Activated CD4-positive, CD25-positive, alpha-beta regulatory T cell (primary cell): ENCODE data around the gene MS4A10.
"Not testable (repeated sequence)": the region's sequence is repeated elsewhere in the genome, so short reads cannot be mapped to it uniquely, and the experiment has no call there.

Source experiments
- DNase-seq, 4 experiments: peaks; one replicate each; lab custom pipeline; 2025; lab: John Stamatoyannopoulos, UW

The MS4A10 gene

DNA sequence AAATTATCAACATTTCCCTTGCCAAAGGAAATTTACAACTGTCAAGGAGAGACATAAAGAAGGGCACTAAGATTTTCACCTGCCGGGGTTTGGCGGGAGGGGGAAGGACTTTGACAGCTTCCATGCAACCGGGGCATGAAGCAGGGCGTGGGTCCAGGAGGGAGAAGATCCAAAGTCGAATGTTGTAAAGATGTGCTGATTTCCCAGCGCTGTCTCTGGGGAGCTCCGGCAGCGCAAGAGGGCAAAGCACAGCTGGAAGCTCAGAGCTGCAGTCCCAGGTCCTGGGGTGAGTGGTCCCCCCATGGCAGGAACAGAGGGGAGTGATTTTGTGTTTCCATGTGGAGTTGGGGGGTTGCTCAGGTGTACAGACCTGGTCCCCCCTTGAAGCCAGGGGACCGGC, at the start of gene MS4A10:
TSS of gene MS4A10 (plus strand) at position 198 of the 400 bp plus-strand sequence. CDS start 5,003 bp downstream, outside the sequence.
- DNase-seq = no peak

DNA sequence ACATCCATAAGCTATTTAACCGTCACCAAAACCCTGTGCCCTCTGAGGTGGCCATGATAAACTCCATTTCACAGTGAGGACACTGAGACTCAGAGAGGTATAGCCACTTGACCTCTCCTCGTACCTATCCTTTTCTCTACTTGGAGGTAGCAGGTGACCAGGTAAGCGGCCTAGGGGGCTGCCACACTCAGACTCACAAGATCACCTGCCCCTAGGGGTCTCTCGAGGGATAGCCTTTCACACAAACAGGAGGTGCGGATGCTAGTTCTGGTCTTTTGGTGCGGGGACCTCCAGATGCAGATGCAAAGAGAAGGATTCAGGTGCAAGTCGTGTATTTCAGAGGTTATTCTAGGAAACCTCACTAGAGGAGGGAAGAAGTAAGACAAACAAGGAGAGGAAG, 46.0 kb upstream of the MS4A10 start:
- DNase-seq = no peak

DNA sequence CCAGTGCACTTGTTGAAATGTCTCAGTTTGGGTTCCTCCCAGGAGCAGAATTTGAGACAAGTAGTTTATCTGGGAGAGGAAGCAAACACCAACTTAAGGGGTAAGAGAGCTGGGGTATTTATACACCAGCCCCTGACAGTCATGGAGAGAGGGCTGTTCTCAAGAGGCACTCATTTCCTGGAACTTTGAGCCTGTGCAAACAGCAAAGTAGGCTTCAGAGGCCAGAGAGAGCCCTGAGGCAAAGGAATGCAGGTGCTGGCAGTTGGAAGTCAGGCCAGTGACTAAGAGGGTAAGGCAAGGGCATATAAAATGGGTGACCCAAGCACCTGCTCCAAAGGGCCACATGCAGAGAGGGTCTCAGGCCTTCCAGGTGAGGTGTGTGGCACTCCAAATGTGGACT, 44.6 kb upstream of the MS4A10 start:
- DNase-seq = no peak

DNA sequence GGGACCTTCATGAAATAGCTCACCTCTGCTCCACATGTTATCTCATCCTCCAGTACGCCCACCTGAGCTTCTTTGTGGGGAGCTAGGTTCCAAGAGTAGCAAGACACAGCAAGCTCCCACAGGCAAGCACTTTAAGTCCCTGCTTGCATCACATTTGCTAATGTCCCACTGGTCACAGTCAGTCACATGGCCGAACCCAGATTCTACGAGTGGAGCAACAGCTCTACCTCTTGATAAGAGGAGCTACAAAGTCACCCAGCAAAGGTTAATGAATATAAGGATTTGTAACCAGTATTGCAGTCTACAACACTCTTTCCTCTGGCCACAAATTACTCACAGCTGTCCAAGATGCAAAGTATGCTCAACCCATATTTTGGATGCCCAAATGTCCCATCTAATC, 43.7 kb upstream of the MS4A10 start:
- DNase-seq = no peak

DNA sequence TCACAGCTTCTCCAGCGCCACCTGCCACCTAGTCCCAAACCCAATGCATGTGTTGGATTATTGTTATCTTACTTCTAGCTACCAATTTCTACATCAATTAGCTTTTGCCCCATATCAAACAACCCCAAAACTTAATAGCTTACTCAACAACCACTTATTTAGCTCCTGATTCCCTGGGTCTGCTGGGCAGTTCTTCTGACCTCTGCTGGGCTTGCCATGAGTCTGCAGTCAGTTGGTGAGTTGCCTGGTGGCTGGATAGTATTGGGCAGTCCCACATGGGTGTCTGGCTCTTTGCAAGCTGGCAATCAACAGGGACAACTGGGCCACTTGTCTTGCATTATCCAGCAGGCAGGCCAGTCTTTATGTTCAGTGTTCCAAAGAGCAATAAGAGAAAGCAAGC, 42.1 kb upstream of the MS4A10 start:
- no peak for DNase-seq

DNA sequence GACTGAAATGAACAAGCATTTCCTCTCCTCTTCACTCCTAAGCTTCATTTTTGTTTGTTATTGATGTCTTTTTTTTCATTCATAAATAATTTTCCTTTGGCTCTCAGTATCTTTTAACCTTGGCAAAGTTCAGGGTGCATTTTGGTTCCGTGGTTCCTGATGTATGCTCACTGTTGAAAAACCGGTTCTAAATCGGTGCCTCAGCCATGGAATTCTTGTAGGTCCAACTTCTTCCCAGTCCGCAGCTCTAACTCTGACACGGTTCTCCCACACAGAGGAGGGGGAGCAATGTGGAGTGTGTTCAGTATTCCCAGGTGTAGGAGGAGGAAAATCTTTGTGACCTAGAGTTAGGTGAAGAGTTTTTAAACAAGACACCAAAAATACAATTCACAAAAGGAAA, 41.0 kb upstream of the MS4A10 start:
- DNase-seq = no peak

DNA sequence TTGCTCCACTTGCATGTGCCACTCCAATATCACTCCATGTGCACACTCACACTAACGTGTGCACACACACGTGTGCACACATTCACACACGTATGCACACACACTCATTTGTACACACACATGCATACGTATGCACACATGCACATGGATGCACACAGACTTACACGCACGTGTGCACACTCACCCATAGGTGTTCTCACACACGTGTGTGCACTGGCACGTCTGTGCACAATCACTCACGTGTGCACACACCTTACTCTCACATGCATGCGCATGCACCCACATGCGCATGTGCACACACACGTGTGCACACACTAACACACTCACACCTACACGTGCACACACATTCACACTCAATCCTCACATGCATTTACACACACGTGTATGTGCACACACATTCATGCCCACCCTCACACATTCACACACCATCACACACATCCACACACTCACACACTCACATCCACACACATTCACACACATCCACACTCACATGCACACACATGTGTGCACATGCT, 37.7 kb upstream of the MS4A10 start:
- no peak for DNase-seq

DNA sequence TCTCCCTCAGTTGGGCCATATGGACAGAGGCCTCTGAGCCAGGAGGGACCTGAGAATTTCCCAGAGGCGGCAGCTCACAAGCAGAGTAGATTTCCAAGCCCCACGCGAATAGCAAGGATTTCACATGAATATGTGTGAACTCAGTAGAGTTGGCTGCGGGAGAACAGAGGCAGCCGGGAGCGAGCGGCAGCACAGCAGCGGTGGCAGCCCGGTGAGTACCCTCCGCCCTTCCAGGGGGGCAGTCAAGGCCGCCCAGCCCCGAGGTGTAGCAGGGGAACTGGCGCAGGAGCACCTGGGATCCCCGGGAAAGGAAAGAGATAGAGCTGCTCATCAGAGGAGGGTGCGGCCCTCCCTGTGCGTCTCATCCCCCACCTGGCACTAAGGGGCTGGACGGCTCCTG, 36.9 kb upstream of the MS4A10 start:
- no peak for DNase-seq

DNA sequence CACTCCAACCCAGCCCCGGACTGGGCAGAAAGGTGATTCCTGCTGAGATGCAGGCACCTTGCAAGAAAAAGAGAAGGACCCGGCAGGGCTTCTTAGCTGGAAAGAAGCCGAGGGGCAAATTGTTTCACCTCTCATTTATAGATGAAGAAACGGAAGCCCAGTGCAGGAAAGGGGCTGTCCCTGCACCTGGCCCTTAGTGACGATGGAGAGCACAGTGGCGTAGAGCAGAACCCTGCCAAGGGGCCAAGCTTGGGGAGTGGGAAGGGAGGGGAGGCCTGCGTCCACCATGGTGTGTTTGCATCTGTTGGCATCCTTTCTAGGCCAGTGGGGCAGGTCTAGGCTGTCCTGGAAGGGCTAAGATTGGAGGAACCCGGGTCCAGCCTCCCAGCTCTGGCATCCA, 36.3 kb upstream of the MS4A10 start:
- no peak for DNase-seq

DNA sequence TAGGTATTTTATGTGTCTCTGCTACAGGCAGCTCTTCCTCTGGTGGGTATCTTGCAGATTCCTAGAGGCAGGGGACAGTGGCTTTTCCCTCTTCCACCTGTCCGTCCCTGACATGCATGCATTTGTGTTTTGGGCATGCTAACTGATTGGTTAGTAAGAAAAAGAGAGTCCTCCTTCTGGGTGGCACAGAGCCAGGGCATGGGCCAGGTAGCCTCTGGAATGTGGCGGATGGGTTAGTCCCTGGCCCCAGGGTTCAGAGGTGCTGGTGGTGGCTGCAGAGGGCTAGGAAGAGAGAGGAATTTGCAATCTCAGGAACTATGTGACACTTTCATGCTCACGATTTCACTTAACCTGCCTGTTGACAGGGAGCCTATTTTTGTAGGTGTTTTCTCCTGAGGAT, 34.2 kb upstream of the MS4A10 start:
- no peak for DNase-seq

DNA sequence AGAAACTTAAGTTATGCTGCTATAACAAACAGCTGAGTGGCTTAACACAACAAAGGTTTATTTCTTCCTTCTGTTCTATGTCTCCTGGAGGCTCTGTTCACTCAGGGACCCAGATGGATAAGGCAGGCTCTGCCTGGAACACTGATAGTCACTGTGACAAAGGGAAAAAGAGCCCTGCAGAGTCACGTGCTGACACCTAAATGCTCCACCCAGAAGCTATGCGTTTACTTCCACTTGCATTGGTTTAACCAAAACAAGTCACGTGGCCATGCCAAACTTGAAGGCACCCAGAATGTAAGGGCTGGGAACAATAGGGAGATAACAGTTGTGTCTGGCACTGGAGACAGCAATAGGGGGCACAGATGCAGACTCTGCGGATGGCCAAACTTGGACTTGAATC, 31.8 kb upstream of the MS4A10 start:
- no peak for DNase-seq

DNA sequence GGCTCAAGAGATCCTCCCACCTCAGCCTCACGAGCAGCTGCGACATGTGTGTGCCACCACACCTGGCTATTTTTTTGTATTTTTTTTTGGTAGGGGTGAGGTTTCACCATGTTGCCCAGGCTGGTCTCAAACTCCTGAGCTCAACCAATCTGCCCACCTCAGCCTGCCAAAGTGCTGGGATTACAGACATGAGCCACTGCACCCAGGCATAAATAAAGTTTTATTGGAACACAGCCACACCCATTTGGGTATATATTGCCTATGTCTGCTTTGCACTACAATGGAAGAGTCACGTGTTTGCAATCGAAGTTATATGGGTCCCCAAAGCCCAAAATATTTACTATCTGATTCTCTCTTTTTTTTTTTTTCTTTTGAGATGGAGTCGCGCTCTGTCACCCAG, 30.2 kb upstream of the MS4A10 start:
- no peak for DNase-seq

DNA sequence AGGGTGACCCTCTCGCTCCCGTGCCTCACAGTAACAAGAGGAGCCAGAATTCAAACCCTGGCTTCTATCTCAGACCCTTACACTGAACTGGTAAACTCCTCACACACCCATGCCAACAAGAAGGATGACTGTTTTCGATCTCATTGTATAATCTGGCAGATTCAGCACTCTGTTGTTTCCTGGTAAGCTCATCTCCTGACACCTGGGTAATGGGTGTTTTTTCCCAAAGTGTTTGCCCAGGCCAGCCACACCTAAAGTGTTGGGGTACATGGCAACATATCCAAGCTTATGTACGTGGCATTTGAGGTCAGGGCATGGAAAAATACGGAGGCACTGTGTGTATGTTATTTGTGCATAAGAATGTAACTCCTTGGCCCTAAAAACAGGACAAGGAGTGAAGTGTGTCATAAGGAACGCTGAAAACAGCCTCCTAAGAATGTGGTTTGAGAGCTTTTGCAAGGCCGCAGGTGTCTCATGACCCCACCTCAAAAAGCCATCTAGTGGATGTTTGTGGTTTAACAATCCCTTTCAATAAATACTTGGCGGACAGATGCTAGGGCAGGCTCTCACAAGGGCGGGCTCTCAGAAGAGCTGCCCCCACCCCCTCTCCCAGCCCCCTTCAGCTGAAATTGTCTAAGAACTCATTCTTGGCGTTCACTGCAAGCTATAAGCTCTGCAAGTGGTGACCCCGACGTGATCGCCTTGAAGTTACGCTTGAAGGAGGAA, 28.7 kb upstream of the MS4A10 start, which contains the start of gene MS4A15:
TSS of gene MS4A15 (plus strand) at position 561 of the 726 bp plus-strand sequence. CDS start 6,867 bp downstream, outside the sequence.
- no peak for DNase-seq

DNA sequence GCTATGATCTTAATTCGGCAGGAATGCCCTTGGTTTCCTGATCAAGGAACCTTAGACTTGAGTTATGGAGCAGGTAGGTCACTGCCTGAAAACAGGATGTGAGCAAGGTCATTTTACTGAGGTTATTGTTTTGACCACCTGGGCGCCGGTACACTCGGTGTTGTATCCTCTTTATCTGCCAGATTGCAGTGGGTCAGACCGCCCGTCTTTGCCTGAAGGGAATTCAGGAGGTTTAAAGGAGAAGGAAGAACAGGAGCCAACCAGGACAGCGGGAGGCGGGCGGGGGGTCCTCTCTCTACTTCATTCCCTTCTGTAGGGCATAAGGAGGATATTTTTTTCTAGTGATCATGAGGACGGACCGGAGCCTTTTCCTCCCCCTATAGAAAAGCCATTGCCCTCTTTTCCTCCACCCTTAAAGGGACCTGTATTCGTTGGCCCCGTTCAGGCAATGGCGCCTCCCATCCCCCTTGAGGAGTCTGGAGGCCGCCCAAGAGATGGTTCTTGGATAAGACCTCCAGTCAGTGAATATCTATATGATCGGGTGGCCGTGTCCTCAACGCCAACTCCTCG, 27.8 kb upstream of the MS4A10 start:
- DNase-seq = no peak

DNA sequence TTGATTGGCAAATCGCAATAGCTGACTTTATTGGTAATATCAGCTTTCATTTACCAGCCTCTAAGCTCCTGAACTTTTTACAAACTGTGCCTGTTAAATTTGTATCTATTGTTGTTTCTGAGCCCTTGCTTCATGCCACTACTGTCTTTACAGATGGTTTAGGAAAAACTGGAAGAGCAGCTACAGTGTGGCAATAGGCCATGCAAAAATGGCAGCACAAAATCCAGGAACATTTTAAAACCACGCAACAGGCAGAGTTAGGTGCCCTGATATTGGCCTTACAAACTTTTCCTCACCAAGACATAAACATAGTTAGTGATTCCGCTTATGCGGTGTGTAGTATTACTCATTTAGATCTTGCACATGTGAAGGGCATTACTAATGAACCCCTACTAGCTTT, 26.5 kb upstream of the MS4A10 start:
- DNase-seq = not testable (repeated sequence)

DNA sequence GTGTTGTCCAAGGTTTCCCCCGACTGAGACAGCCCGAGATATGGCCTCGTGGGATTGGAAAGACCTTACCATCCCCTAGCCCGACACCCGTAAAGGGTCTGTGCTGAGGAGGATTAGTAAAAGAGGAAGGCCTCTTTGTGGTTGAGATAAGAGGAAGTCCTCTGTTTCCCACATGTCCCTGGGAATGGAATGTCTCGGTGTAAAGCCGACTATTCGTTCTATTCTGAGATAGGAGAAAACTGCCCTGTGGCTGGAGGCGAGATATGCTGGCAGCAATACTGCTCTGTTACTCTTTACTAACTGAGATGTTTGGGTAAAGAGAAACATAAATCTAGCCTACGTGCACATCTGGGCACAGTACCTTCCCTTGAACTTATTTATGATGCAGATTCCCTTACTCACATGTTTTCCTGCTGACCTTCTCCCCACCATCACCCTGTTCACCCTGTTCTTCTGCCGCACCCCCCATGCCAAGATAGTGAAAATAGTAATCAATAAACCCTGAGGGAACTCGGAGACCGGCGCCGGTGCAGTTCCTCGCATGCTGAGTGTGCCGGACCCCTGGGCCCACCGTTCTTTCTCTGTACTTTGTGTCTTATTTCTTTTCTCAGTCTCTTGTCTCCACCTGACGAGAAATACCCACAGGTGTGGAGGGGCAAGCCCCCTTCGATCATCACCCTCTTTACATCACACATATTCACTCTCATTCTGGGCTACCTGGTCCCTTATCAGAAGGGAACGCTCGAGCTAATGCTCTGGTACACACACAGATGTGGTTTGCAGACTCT, 25.5 kb upstream of the MS4A10 start:
- not testable (repeated sequence) for DNase-seq

DNA sequence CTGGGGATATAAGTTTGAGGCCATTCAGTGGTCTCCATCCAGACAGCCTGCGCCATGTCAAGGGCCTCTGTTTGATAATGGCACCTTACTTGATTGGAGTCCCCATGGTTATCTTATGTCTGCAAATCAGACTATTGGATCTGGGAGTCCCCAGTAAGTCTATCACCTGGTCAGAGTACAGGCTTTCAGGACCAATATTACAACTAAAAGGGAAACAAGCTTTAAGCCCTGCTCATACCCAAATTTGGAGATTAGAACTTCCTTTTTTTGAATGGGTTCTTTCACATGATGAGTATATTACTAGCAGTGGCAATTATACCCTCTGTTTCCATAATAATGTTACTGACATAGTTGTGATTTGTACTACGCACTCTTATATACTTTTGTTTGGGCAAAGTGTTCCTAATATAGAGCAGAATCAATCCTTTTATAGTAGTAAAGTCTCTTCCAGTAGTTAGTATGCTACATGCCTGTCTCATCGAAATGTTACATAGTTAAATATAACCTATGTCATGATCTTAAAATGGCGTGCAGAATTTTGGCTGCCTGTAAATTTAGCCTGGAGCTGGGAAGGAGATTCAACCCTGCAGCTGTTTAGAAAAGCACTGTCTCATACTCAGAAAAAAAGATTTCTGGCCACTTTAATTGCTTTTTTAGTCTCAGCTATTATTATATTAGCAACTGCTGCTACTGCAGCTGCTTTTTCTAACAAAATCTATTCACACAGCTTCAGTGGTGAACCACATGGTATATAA, 23.5 kb upstream of the MS4A10 start:
- DNase-seq = no peak

DNA sequence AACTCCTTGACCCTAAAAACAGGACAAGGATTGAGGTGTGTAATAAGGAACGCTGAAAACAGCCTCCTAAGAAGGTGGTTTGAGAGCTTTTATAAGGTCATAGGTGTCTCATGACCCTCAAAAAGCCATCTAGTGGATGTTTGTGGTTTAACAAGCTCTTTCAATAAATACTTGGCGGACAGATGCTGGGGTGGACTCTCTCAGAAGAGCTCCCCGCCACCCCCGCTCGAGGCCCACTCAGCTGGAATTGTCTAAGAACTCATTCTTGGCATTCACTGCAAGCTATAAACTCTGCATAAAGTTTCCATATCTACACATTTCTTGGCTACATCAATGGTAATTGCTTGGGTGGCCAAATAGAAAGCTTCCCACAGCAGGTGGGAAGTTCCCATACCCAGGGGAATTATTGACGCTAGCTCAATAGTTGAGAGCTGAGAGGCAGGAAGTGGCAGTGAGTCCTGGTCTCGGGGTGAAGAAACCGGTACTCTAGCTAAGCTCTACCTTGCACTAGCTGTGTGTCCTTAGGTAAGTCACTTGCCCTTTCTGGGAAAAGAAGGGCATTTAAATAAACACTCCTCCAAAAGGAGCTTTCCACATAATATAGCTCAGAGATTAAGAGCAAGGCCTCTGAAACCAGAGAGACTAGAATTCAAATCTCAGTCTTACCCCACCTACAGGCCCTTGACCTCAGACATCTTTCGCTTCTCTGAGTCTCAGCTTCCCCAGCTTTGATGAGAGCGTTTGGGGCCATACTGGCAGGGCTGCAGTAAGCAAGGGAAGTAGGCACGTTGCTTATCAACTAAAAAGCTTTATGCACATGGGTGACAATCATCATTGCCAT, 22.1 kb upstream of the MS4A10 start:
- no peak for DNase-seq

DNA sequence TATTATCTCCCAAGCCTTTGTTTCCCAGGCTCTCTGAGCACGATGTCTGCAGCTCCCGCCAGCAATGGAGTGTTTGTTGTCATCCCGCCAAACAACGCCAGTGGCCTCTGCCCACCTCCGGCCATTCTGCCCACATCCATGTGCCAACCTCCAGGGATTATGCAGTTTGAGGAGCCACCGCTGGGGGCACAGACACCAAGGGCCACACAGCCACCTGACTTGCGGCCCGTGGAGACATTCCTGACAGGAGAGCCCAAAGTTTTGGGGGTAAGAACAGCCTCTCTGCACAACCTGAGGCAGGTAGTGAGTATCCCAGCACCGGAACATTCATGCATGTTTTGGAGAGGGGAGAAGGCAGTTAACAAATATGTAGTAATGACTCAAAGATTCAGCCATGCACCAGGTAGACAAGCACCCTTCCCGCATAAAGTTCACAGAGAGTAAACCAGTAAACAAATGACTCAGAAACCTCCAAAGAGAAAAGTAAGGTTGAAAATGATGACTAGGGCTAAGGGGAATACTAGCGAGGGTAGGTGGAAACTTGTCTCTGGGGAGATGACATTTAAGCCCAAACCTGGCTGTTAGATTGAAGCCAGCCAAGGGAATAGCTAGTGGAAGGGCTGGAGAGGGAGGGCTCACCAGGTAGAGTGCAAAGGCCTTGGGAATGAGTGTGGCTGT, 21.3 kb upstream of the MS4A10 start:
- no peak for DNase-seq

DNA sequence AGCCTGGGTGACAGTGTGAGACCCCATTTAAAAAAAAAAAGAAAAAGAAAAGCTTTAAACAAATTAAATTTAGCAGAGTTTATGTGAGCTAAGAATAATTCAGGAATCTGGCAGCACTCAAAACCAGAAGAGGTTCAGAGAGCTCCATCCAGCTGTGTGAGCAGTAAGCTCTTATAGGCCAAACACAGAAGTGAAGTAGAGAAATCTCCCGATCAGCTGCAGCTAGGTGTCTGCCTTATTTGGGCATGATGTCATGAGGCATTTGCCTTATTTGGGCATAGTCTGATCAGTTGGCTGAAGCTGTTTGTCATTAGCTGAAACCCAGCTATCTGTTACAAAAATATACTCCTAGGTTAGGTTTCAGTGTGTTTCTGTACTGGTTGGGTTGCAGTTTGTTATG, 20.3 kb upstream of the MS4A10 start:
- DNase-seq = no peak

DNA sequence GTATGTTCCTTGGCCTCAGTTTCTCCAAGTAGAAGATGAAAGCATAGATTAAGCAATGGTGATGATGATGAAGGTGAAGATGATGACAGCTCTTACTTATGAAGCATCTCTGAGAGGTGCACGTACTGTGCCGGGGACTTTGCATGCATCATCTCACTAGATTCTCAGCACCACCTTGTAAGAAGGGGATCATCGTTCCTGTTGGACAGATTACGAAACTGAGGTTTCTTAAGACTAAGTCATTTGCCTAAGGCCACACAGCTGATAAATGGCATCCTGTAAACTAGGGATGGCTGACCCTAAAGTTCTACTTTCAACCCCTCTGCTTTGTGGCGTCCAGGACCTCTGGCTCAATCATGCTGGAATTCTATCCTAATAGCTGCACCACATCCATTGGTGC, 19.8 kb upstream of the MS4A10 start:
- no peak for DNase-seq
